ENCODE data around the gene CACNA1E.
A peak's percentile ranks its signal among the peaks of the same experiment; 100 is the strongest.

Gene CACNA1E

GRCh38 chr1:181767001-181767708 lies 283.8 kb downstream of the CACNA1E start:
- DNase-seq (ENCODE audit: low read depth, low spot score): no peak

- no peak for DNase-seq (ENCODE audit: low read depth, low spot score)
Observed at GRCh38 chr1:181768211-181768929, 285.1 kb downstream of the CACNA1E start.

GRCh38 chr1:181768930-181769280 lies 285.6 kb downstream of the CACNA1E start:
- no peak for DNase-seq (ENCODE audit: low read depth, low spot score)

- no peak for DNase-seq (ENCODE audit: low read depth, low spot score)
Observed at GRCh38 chr1:181769846-181770245, 286.5 kb downstream of the CACNA1E start.

GRCh38 chr1:181772714-181773113 lies 289.4 kb downstream of the CACNA1E start:
- DNase-seq (ENCODE audit: low read depth, low spot score): no peak

- no peak for DNase-seq (ENCODE audit: low read depth, low spot score)
Observed at GRCh38 chr1:181776044-181776443, 292.7 kb downstream of the CACNA1E start.

- DNase-seq (ENCODE audit: low read depth, low spot score): no peak
Observed at GRCh38 chr1:181777286-181777685, 294.0 kb downstream of the CACNA1E start.

GRCh38 chr1:181777812-181778211 lies 294.5 kb downstream of the CACNA1E start:
- DNase-seq (ENCODE audit: low read depth, low spot score): no peak

- DNase-seq (ENCODE audit: low read depth, low spot score): peak; percentile 13
Observed at GRCh38 chr1:181778640-181779260, 295.4 kb downstream of the CACNA1E start.

GRCh38 chr1:181779343-181779742 lies 296.0 kb downstream of the CACNA1E start:
- DNase-seq (ENCODE audit: low read depth, low spot score): no peak

GRCh38 chr1:181783208-181783607 lies 299.9 kb downstream of the CACNA1E start:
- DNase-seq (ENCODE audit: low read depth, low spot score): no peak

- no peak for DNase-seq (ENCODE audit: low read depth, low spot score)
Observed at GRCh38 chr1:181784039-181784683, 300.8 kb downstream of the CACNA1E start.

GRCh38 chr1:181789395-181789794 lies 306.1 kb downstream of the CACNA1E start:
- no peak for DNase-seq (ENCODE audit: low read depth, low spot score)

GRCh38 chr1:181791721-181792120 lies 308.4 kb downstream of the CACNA1E start:
- DNase-seq (ENCODE audit: low read depth, low spot score): no peak

- DNase-seq (ENCODE audit: low read depth, low spot score): no peak
Observed at GRCh38 chr1:181793831-181794230, 310.5 kb downstream of the CACNA1E start.

GRCh38 chr1:181794332-181794731 lies 311.0 kb downstream of the CACNA1E start:
- no peak for DNase-seq (ENCODE audit: low read depth, low spot score)

GRCh38 chr1:181798191-181798926 lies 315.0 kb downstream of the CACNA1E start:
- DNase-seq (ENCODE audit: low read depth, low spot score): no peak

GRCh38 chr1:181801617-181802016 lies 318.3 kb downstream of the CACNA1E start:
- no peak for DNase-seq (ENCODE audit: low read depth, low spot score)

GRCh38 chr1:181802466-181802865 lies 319.1 kb downstream of the CACNA1E start:
- no peak for DNase-seq (ENCODE audit: low read depth, low spot score)

- DNase-seq (ENCODE audit: low read depth, low spot score): no peak
Observed at GRCh38 chr1:181803421-181803820, 320.1 kb downstream of the CACNA1E start.

GRCh38 chr1:181804989-181805388 lies 321.7 kb downstream of the CACNA1E start:
- DNase-seq (ENCODE audit: low read depth, low spot score): no peak

GRCh38 chr1:181806746-181807145 lies 323.4 kb downstream of the CACNA1E start:
- peak; percentile 62 for DNase-seq (ENCODE audit: low read depth, low spot score)
